Inferior parietal cortex (tissue), 1 donor: ENCODE data around the gene TMPRSS9.
"Not testable (repeated sequence)": the region's sequence is repeated elsewhere in the genome, so short reads cannot be mapped to it uniquely, and the experiment has no call there.

ENCODE experiments used
- DNase-seq: peaks from one replicate; pipeline ENCODE4 v3.0.0-alpha.2; 2016; ENCODE audit errors: extremely low spot score

The TMPRSS9 gene

DNA sequence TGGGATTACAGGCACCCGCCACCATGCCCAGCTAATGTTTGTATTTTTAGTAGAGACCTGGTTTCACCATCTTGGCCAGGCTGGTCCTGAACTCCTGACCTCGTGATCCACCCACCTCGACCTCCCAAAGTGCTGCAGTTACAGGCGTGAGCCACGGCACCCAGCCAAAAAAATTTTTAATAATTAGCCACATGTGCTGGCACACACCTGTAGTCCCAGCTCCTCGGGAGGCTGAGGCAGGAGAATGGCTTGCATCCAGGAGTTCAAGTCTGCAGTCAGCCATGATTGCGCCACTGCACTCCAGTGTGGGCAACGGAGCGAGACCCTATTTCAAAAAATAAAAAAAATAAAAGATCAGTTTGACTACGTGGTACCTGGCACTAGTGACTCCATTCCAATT lies 98.7 kb downstream of the TMPRSS9 start:
- DNase-seq = not testable (repeated sequence)

DNA sequence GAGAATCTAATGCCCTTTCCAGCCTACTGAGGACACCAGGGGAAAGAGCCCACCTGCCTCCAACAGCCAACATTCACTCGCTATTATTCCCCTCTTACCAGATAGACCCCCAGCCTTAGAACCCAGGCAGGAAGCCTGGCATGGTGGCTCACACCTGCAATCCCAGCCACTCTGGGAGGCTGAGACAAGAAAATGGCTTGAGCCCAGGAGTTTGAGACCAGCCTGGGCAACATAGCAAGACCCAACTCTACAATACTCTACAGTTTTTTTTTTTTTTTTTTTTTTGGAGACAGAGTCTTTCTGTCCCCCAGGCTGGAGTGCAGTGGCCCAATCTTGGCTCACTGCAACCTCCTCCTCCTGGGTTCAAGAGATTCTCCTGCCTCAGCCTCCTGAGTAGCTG lies 100.2 kb downstream of the TMPRSS9 start:
- no peak for DNase-seq

DNA sequence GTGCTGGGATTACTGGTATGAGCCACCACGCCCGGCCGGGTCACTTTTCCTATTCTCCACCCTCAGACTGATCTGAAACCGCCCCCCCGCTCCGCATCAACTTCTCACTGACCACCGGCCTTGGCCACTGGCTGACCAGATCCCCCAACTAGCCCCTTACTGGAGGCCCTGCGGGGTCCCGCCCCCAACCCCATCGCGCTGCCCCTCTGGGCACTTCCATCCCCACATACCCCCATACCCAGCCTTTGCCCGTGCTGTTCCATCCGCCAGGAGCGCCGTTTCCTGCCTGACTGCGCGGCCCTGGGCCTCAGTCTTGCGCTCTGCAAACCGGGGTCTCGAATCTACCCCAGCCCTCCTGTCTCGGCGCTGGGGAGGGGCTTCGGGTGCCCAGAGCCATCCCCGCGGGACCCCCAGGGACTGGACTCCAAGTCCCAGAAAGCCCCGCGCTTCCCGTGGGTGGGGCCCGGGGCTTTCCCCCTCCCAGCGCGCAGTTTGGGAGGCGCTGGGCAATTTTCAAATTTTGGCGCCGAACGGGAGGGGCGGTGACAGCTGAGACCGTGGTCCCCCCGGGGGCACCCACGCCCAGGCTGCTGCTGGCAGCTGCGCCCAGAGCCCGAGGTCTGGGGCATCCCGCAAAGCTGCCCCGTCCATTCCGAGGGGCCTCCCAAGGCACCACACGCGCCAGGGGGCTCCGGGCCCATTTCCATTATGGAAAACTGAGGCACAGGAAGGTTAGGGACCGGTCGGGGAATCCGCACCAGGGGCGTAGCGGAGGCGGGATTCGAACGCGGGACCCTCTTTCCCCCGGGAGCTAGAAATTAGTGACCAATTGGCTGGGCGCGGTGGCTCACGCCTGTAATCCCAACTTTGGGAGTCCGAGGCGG lies 101.9 kb downstream of the TMPRSS9 start:
- peak; percentile 41 for DNase-seq

DNA sequence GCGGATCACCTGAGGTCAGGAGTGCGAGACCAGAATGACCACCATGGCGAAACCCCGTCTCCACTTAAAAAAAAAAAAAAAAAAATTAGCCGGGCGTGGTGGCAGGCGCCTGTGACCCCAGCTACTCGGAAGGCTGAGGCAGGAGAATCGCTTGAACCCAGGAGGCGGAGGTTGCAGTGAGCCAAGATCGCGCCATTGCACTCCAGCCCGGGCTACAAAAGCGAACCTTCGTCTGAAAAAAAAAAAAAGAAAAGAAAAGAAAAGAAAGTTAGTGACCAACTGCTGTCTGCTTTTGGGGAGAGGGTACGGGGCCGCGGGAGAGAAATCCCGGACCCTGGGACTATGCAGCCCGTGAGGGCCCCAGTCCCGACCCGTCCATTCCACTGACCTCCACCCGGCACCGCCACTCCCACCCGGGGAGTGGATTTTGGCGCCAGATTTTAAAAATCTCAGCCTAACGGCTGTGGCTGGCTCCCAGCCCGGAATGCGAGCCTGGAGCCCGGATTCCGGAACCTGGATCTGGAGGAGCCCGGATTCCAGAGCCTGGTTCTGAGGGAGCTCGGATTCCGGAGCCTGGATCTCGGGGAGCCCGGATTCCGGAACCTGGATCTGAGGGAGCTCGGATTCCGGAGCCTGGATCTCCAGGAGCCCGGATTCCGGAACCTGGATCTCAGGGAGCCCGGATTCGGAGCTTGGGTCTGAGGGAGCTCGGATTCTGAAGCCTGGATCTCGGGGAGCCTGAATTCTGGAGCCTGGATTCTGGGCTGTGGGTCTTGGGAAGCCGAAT lies 102.8 kb downstream of the TMPRSS9 start:
- peak; percentile 80 for DNase-seq

DNA sequence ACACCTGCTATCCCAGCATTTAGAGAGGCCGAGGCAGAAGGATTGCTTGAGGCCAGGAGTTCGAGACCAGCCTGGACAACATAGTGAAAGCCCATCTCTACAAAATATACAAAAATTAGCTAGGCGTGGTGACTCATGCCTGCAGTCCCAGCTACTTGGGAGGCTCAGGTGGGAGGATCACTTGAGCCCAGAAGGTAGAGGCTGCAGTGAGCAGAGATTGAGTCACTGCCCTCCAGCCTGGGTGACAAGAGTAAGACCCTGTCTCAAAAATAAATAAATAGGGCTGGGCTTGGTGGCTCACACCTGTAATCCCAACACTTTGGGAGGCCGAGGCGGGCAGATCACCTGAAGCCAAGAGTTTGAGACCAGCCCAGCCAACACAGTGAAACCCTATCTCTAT lies 103.6 kb downstream of the TMPRSS9 start:
- DNase-seq = not testable (repeated sequence)

DNA sequence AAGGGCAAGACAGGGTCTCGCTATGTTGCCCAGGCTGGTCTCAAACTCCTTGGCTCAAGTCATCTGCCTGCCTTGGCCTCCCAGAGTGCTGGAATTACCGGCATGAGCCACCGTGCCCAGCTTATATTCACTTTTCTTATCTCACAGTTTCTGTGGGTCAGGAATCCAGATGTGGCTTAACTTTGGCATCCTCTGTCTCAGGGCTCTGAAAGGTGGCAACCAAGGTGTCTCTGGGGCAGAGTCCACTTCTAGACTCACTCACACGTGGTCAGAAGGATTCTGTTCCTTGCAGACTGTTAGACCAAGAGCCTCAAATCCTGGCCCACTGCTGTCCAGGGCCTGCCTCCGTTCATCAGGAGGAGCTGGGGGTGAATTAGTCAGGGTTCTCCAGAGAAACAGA lies 104.3 kb downstream of the TMPRSS9 start:
- DNase-seq = no peak

DNA sequence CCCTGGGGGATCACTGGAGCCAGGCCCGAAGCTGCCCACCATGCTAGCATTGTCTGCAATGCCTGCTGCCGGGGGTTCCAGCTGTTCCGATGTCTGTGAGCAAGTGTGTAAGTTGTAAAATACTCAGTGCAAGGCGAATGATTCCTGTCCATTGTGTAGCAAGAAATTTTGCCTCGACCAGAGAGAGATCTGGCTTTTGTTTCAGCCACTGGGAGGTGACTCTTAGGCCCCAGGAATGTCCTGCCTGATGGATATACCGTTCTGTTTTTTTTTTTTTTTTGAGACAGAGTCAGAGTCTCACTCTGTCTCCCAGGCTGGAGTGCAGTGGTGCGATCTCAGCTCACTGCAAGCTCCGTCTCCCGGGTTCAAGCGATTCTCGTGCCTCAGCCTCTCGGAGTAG lies 108.5 kb downstream of the TMPRSS9 start:
- DNase-seq = no peak

DNA sequence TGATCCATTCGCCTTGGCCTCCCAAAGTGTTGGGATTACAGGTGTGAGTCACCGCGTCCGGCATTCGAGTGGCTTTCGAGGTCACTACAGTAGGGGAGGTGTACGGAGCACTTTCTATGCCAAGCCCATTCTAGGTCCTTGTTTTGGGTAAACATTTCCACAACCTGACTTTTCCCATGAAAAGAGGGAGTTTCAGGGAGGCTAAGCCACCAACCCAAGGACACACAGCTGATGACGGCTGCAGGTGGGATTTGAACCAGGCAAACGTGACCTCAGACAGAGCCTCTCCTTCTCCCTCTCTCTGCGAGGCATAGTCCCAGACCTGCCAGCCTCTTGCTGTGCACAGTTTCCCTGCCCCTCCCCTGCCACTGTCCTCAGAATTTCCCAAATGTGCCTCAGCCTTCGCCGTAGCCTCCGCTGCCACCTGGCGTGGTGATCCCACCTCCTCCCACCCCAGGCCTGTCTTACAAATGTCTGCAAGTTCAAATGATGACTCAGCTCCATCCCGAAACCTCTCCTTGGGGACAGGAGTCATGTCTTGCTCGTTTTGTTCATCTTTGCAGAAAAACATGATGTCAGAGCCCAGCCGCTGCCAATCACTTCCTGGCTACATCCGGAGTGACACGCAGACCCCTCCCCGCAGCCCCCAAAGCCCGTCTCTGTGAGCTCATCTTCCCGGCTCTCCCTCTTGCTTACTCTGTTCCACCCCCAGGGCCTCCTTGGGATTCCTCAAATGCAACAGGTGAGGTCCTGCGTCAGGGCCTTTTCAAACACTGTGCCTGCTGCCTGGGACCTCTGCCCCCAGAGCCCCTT lies 109.2 kb downstream of the TMPRSS9 start:
- DNase-seq = no peak

DNA sequence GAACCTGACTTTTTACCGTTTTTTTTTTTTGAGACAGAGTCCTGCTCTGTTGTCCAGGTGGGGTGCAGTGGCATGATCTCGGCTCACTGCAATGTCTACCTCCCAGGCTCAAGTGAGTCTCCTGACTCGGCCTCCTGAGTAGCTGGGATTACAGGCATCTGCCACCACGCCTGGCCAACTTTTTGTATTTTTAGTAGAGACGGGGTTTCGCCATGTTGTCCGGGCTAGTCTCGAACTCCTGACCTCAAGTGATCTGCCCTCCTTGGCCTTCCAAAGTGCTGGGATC lies 109.8 kb downstream of the TMPRSS9 start:
- DNase-seq = not testable (repeated sequence)

DNA sequence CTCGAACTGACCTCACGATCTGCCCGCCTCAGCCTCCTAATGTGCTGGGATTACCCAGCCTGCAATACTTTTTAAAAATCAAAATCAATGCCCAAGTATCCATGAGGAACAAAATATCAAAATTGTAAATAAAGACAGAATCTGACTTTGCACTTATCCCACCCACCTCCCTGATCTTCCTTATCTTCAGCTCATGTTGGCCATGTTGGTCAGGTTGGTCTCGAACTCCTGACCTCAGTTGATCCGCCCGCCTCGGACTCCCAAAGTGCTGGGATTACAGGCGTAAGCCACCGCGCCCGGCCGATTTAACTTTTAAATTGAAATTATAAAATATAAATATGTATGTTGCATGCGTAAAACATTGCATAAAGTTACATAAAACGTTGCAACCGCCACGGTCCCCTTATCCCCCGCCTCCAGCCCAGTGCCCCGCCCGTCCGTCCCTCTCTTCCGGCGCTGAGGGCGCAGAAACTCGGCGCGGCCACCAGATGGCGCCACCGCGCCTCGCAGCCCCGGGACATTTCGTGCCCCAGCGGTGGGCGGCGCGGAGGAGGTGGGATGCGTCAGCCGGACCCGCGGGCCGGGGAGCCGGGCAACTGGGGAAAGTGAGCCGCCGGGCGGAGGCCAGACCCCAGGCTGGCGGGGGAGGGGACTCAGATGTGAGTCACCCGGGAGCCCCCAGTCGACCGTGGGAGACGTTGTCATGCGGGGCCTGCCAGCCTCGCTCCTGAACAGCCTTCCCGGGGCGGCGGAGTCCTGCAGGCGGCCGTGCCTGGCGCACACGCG lies 114.4 kb downstream of the TMPRSS9 start:
- DNase-seq = peak; percentile 84

DNA sequence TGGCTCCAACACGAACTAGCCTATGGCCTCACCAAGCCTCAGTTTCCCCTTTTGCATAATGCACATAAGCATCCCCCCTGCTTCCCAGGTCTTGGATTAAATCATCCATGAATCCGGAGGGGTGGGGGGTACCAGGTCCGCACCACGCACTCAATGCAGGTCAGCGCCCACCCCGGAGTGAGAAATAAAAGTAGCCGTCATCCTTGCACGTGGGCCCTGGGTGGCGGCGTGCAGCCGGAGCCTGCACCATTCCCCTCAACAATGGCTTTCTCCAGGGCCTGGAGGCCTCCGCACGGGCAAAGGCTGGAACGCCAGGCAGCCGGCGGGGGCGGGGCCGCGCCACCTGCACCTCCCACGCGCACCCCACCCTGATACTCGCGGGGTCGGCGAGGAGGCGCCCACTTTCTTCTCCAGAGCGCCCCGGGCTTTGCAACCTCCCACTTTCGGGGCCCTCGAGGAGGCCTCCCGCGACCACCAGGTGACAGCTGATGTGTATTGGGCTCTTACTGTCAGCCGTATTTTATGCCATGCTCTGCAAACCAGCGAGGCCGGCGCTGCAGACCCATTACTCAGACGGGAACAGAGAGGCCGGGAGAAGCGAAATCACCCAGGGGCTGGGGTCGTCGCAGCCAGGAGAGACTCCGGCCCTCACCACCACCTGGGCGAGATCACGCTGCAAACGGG lies 115.1 kb downstream of the TMPRSS9 start:
- no peak for DNase-seq
